B cell (primary cell): ENCODE measurements around the gene PARVA.

Experiments
- EZH2 ChIP-seq: IDR thresholded peaks from 2 replicates; pipeline ENCODE4 v1.6.1; 2012; ENCODE audit warnings: borderline replicate concordance, low read depth, mild to moderate bottlenecking, moderate library complexity, low read length; ENCODE audit not compliant: insufficient read depth, poor library complexity, severe bottlenecking
- TF ChIP-seq, protein P1 (sequence below): fragments of 200-600 bp; IDR thresholded peaks from one replicate; pipeline ENCODE4 v1.8.0; 2022; ENCODE audit warnings: antibody characterized with exemption, mild to moderate bottlenecking

DNA sequence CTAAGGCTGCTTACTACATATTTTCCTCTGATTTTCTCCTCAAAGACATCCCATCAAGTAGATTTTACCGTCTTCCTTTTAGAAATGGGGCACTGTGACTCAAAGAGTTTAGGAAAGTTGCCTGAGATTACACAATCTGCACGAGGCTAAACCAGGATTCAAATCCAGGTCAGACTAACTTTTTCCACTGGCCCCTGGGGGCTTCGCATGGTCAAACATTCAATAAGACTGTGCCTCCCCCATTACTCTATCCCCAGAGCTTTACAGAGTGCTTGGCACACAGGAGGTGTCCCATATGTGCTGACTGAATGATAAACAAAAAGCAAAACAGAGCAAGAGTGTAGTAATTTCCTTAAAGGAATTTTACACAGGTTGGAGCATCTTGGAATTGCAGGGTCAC lies 178.8 kb downstream of the PARVA start:
- TF ChIP-seq, protein P1, sequence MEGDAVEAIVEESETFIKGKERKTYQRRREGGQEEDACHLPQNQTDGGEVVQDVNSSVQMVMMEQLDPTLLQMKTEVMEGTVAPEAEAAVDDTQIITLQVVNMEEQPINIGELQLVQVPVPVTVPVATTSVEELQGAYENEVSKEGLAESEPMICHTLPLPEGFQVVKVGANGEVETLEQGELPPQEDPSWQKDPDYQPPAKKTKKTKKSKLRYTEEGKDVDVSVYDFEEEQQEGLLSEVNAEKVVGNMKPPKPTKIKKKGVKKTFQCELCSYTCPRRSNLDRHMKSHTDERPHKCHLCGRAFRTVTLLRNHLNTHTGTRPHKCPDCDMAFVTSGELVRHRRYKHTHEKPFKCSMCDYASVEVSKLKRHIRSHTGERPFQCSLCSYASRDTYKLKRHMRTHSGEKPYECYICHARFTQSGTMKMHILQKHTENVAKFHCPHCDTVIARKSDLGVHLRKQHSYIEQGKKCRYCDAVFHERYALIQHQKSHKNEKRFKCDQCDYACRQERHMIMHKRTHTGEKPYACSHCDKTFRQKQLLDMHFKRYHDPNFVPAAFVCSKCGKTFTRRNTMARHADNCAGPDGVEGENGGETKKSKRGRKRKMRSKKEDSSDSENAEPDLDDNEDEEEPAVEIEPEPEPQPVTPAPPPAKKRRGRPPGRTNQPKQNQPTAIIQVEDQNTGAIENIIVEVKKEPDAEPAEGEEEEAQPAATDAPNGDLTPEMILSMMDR: no peak
- TF ChIP-seq EZH2: no peak
